Stimulated activated CD8-positive, alpha-beta memory T cell treated with anti-CD3 and anti-CD28 coated beads, Interleukin-15, amount 100 ng/mL, for 1 hour (primary cell): ENCODE results near the gene PLXNA3.

Experiments
- DNase-seq: peaks from one replicate; pipeline ENCODE4 v3.0.0-alpha.2; 2020; ENCODE audit warnings: low read depth

PLXNA3 gene

DNA sequence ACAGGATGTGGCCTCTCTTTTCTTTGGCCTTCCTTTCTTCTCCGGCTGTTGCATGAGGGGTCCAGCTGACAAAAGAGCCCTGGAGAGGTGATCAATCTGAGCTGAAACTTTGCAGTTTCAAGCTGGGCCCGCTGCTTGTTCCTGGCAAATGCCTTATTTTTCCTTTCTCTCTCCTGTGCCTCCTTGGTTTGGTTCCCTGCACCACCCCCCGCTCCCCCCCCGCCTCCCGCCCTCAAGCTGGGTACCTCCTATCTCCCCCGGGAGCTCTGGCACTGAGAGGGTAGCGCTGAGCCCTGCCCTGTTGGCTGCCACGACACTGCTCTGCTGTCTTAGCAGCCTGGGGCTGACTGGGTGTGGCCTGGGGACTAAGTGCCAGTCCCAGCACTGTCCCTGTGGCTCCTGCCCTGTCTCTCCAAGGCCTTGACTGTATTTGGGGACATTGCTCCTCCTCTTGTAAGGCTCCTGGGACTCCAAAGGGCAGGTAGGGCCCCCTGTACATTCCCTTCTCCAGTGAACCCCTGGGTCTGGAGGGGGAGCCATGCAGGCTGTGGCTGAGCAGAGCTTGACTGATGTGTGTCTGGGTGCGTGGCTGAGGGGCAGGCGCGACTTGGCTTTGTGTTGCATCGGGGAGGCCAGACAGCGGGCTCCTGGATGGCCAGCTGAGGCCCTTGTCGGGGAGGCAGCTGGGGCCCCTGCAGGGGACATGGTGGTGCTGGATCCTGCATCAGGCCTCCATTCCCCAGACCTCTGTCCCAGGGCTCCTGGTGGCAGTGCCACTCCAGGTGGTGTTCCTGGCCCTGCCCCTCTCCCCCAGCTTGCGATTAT, 1.1 kb downstream of the PLXNA3 start:
- DNase-seq: no peak

GRCh38 chrX:154459832-154460231, 1.8 kb downstream of the PLXNA3 start:
- DNase-seq: no peak

DNA sequence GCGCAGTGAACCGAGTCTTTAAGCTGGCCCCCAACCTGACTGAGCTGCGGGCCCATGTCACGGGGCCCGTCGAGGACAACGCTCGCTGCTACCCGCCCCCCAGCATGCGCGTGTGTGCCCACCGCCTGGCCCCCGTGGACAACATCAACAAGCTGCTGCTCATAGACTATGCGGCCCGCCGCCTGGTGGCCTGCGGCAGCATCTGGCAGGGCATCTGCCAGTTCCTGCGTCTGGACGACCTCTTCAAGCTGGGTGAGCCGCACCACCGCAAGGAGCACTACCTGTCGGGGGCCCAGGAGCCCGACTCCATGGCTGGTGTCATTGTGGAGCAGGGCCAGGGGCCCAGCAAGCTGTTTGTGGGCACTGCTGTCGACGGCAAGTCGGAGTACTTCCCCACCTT, 2.2 kb downstream of the PLXNA3 start:
- DNase-seq: no peak

DNA sequence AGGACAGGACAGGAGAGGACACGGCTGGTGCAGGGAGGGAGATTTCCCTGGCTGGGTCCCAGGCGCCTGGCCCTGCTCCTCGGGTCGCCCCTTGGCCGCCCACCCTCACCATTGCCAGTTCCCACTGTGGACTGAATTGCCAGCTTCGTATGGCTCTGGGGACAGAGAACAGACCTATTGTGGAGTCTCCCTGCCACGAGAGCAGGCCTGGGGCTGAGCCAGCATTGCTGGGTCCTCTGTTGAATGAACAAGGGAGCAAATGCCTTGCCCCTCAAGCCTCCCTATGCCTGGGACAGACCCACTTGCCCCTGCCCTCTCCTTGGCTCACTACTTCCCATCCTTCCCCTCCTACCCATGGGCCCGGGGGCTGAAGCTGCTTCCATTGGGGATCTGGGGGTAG, 4.3 kb downstream of the PLXNA3 start:
- no peak for DNase-seq

GRCh38 chrX:154463611-154464220, 5.6 kb downstream of the PLXNA3 start:
- no peak for DNase-seq

- DNase-seq: no peak
These were observed 6.8 kb downstream of the PLXNA3 start for GRCh38 chrX:154464806-154465365.

DNA sequence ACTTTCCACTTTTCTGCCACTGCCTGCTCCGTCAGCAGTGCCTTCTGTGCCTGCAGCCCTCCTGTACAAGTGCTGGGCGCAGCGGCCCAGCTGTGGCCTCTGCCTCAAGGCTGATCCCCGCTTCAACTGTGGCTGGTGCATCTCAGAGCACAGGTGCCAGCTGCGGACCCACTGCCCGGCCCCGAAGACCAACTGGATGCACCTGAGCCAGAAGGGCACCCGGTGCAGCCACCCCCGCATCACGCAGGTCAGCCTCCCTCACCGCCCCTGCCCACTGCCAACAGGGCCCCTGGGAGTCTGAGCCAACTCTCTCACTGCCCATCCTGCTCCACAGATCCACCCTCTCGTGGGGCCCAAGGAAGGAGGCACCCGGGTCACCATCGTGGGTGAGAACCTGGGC, 7.5 kb downstream of the PLXNA3 start:
- no peak for DNase-seq

- DNase-seq: no peak
These were observed 8.0 kb downstream of the PLXNA3 start for GRCh38 chrX:154466036-154466435.

- DNase-seq: no peak
These were observed 8.8 kb downstream of the PLXNA3 start for GRCh38 chrX:154466907-154467306.

GRCh38 chrX:154467556-154467955, 9.5 kb downstream of the PLXNA3 start:
- DNase-seq: no peak

DNA sequence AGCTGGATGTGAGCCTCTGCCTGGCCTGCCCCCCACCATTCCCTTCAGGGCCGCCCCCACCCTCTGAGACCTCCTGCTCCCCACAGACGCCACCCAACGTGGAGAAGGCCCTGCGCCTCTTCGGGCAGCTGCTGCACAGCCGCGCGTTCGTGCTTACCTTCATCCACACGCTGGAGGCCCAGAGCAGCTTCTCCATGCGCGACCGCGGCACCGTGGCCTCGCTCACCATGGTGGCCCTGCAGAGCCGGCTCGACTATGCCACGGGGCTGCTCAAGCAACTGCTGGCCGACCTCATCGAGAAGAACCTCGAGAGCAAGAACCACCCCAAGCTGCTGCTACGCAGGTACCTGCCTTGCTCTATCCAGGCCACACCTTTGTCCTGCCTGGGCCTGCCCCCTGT, 10.1 kb downstream of the PLXNA3 start:
- DNase-seq: no peak

DNA sequence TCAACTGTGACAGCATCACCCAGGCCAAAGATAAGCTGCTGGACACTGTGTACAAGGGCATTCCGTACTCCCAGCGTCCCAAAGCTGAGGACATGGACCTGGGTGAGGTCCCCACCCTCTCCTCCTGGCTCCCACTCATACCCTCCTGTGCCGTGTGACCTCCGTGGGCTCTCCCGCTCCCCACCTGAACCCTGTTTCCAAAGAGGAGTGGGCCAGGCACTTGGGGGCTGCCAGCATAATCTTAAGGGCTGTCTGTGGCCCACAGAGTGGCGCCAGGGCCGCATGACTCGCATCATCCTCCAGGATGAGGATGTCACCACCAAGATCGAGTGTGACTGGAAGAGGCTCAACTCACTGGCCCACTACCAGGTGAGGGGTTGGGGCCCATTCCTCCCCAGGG, 11.0 kb downstream of the PLXNA3 start:
- no peak for DNase-seq

DNA sequence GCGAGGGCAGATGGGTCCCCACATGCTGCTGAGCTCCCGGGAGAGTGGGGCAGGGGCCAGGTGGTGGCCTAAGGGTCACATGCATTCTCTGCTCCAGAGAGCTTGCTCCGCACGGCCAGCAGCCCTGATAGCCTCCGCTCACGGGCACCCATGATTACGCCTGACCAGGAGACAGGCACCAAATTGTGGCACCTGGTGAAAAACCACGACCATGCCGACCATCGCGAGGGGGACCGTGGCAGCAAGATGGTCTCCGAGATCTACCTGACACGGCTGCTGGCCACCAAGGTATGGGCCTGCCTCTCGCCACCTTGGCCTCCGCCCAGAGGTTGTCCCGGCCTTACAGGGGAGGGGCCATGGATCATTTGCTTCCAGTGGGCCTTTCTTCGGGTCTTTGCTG, 11.8 kb downstream of the PLXNA3 start:
- no peak for DNase-seq

DNA sequence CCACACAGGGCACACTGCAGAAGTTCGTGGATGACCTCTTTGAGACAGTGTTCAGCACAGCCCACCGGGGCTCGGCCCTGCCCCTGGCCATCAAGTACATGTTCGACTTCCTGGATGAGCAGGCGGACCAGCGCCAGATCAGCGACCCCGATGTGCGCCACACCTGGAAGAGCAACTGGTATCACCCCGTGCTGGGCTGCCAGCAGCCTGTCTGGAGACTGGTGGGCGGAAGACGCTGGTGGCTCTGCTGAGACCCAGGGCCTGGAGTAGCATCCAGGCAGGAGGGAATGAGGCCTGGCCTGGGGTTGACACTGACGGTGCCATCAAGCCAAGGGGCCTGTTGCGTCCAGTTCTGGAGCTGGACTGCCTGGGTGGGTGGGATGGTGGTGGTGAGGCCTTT, 12.4 kb downstream of the PLXNA3 start:
- DNase-seq: no peak

DNA sequence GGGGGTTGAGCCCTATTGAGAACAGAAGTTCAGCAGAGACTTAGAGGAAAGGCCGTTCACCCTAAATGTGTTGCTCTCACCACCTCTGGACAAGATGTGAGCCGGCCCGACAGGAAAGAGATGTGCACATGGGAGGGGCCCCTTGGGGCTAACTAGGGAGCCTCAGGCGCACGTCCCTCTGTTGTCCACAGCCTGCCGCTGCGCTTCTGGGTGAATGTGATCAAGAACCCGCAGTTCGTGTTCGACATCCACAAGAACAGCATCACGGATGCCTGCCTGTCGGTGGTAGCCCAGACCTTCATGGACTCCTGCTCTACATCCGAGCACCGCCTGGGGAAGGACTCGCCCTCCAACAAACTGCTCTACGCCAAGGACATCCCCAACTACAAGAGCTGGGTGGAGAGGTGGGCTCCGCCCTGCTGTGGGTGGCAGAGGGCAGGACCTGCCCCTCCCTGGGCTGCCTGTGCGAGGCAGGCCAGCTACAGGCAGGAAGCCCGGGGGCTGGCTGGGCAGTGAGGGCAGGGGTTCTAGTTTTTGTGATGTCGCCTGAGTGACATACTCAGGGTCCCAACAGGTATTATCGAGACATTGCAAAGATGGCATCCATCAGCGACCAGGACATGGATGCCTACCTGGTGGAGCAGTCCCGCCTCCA, 13.0 kb downstream of the PLXNA3 start:
- DNase-seq: no peak

GRCh38 chrX:154471839-154472684, 14.0 kb downstream of the PLXNA3 start:
- DNase-seq: no peak

- no peak for DNase-seq
These were observed 14.9 kb downstream of the PLXNA3 start for GRCh38 chrX:154472685-154473632.

- DNase-seq: no peak
These were observed 15.6 kb downstream of the PLXNA3 start for GRCh38 chrX:154473683-154474082.

GRCh38 chrX:154476821-154477220, 18.7 kb downstream of the PLXNA3 start:
- no peak for DNase-seq

DNA sequence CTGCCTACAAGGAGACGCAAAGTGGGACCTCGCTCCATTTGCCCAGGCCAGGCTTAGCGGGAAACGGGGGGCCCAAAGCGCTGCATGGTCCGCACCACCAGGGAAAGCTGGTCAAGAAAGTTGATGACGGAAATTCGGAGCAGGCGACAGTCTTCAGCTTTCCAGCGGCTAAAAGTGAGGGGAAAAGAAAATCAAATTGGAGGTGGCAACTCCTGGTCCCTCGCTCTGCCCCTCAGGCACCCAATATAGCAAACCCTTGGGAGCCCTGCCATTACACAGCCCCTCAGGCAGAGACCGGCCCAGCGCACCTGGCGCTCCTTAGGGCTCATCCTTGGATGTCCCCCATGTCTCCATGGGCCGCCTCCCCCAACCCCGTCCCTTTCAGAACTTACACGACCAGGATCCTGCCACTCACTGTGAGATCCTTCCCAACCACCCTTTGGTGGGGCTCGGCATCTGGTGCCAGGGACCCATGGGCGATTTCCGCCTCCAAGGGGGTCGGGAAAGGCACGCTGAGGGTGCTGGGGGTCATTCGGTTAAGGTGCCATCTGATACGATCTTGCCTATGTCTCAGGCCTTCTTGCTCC, 19.9 kb downstream of the PLXNA3 start:
- no peak for DNase-seq
